Metanephros (tissue), 2 donors: ENCODE data around the gene AKTIP. TPM values are rescaled to one million over a fixed set of nuclear protein-coding genes. Genes with fewer than 3 reads are reported as not detected.

Experiments
- small RNA-seq: library from RNA; depleted of rRNA; stranded (forward); fragments of <200 nt; gene quantifications from one replicate; pipeline ENCODE3, GENCODE V24; 2014; ENCODE audit warnings: low replicate concordance
- total RNA-seq: library from RNA; depleted of rRNA; stranded (reverse); fragments of >200 nt; gene quantifications from one replicate; pipeline ENCODE4 v1.2.3, GENCODE V29; 2014

The AKTIP gene
- total RNA-seq: 54.3 TPM

GRCh38 chr16:53502331-53503269, at the start of gene AKTIP:
Gene AKTIP, minus strand, starts transcription at chr16:53503209. Its CDS starts 2,950 bp downstream, at chr16:53500259.

Small RNA genes lying within 50 kb of the gene (small RNA-seq; reads per million reads assigned to genes)
- not detected for gene RNU6-1153P

Other genes with a start within 250 kb of the AKTIP start
- 84.7 TPM for gene RBL2, start 68.7 kb downstream of the AKTIP start, total RNA-seq
- 10.2 TPM for gene RPGRIP1L, start 200.7 kb upstream of the AKTIP start, total RNA-seq
- gene FTO, start 200.9 kb upstream of the AKTIP start, total RNA-seq: 108 TPM